ENCODE measurements around the gene TUB. TPM values are rescaled to one million over a fixed set of nuclear protein-coding genes. Genes with fewer than 3 reads are reported as not detected.

Gene TUB
- polyA plus RNA-seq, 4 donors = 0.54 to 8.8 (median 3.5) TPM; not detected in 1

DNA sequence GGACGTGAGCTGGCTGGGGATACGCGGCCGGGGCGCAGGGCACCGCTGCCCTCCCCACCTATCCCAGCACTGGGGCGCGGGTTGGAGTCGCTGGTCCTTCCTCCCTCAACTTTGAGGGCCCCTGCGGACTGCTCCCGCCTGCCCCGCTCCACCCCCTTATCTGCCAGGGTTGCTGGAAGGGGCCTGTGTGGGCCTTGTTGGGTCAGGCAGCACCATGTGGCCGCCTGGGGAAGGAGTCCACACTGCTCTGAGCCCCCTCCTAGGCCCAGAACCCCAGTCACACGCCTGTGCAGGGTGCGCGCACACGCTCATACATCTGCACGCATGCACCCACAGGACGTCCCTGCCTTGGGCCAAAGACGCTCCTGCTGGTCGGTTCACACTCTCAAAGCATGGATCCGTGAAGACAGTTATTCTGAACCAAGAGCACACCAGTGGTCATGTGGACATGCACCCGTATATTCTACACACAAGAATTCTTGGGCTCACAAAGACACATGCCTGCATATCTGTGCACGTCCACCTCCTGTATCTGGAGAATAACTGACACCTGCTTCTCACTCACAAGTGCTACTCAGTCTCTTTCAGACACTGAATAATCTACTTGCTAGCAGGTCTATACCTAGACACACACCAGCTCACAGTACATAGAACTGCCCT, 710 bp downstream of the TUB start:
- FAIRE-seq = no peak
- WGBS, 3 donors = 22 to 32% (median 31%) methylated on average over 22 to 24 of the region's 24 CpGs
- Histone ChIP-seq H3K27me3 (ENCODE audit: control insufficient read depth in 3 of 3, insufficient read depth in 3 of 3, low read length in 3 of 3) (peaks cover 9 to 32% (median 9%) of the 10 kb centered on the region in 3 donors), H3K4me3 (ENCODE audit: low read depth in 1 of 3, low read length in 3 of 3) (peak overlapping the region in 2 of 3 donors; percentile 48 to 52), H3K36me3 (ENCODE audit: control insufficient read depth in 3 of 3, insufficient read depth in 2 of 3, low read depth in 1 of 3, low read length in 3 of 3) (peaks cover 0 to 2% (median 0%) of the 10 kb centered on the region in 3 donors), H3K9me3 (ENCODE audit: control insufficient read depth in 2 of 2, insufficient read depth in 1 of 2, low read depth in 1 of 2, low read length in 1 of 2) (no peaks in the 10 kb centered on the region), H3K27ac (ENCODE audit: low read depth in 1 of 3, low read length in 2 of 3) (no peak overlapping the region), H3K4me1 (ENCODE audit: control insufficient read depth in 3 of 3, insufficient read depth in 2 of 3, low read depth in 1 of 3, low read length in 2 of 3) (peaks cover 0 to 14% (median 0%) of the 10 kb centered on the region in 3 donors)
- no peak for DNase-seq

DNA sequence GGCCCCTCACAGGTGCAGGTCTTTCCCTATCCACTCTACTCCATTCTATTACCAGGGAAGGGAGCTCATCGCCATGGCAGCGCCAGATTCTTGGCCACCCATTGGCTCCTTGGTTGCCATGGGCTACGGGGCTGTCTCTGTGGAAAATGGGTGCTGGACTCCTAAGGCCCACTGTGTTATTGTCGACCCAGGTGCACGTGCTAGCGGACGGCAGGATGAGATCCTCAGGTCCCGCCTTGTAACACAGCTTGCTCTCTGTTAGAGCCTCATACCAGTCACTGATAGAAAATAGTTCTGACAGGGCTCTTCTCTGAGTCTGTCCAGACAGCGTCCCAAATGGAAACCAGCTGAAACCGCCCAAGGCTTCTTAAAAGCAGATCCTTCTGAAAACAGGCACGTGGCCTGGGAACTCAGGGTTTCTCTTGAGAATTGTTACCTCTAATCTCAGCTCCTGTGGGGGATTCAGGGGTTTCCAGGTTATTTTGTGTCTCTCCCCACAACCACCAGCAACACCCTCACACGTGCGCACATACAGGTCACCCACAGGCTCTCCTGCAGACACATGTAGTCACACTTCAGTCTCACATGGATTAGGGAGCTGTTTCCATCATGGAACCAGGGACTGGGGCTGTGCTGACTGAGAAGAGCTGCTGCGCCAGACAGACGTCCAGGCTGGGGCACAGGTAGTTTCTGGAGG, 1.5 kb downstream of the TUB start:
- no peak overlapping the region for H3K27ac ChIP-seq (ENCODE audit: low read depth in 1 of 3, low read length in 2 of 3)
- H3K9me3 ChIP-seq (ENCODE audit: control insufficient read depth in 2 of 2, insufficient read depth in 1 of 2, low read depth in 1 of 2, low read length in 1 of 2) = no peaks in the 10 kb centered on the region
- FAIRE-seq (no peak), DNase-seq (no peak)
- H3K36me3 ChIP-seq (ENCODE audit: control insufficient read depth in 3 of 3, insufficient read depth in 2 of 3, low read depth in 1 of 3, low read length in 3 of 3) = peaks cover 0 to 2% (median 0%) of the 10 kb centered on the region in 3 donors
- WGBS, 3 donors = 86 to 90% (median 88%) methylated on average over 15 of the region's 15 CpGs
- H3K4me3 ChIP-seq (ENCODE audit: low read depth in 1 of 3, low read length in 3 of 3) = no peak overlapping the region
- peaks cover 0 to 14% (median 0%) of the 10 kb centered on the region in 3 donors for H3K4me1 ChIP-seq (ENCODE audit: control insufficient read depth in 3 of 3, insufficient read depth in 2 of 3, low read depth in 1 of 3, low read length in 2 of 3)
- H3K27me3 ChIP-seq (ENCODE audit: control insufficient read depth in 3 of 3, insufficient read depth in 3 of 3, low read length in 3 of 3) = peaks cover 9 to 31% (median 9%) of the 10 kb centered on the region in 3 donors

DNA sequence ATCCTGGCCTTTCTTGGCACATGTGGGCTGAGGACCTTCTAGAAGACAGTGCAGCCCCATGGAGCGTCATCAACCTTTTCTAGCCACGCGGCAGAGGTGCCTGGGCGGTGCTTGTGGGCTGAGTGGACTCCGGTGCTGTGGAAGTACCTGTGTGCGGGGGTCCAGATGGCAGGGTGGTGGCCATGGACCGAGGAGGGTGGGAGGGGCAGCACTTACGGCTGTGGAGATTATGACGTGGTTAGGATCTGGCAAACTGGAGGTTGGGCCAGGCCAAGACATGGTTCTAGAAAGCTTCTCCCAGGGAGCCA, 2.0 kb downstream of the TUB start:
- H3K4me3 ChIP-seq (ENCODE audit: low read depth in 1 of 3, low read length in 3 of 3) = no peak overlapping the region
- no peaks in the 10 kb centered on the region for H3K9me3 ChIP-seq (ENCODE audit: control insufficient read depth in 2 of 2, insufficient read depth in 1 of 2, low read depth in 1 of 2, low read length in 1 of 2)
- DNase-seq = no peak
- H3K36me3 ChIP-seq (ENCODE audit: control insufficient read depth in 3 of 3, insufficient read depth in 2 of 3, low read depth in 1 of 3, low read length in 3 of 3) = peaks cover 0 to 2% (median 0%) of the 10 kb centered on the region in 3 donors
- no peak overlapping the region for H3K27ac ChIP-seq (ENCODE audit: low read depth in 1 of 3, low read length in 2 of 3)
- peaks cover 9 to 29% (median 9%) of the 10 kb centered on the region in 3 donors for H3K27me3 ChIP-seq (ENCODE audit: control insufficient read depth in 3 of 3, insufficient read depth in 3 of 3, low read length in 3 of 3)
- H3K4me1 ChIP-seq (ENCODE audit: control insufficient read depth in 3 of 3, insufficient read depth in 2 of 3, low read depth in 1 of 3, low read length in 2 of 3) = peaks cover 0 to 14% (median 0%) of the 10 kb centered on the region in 3 donors
- WGBS, 3 donors = 79 to 83% (median 80%) methylated on average over 9 of the region's 9 CpGs
- no peak for FAIRE-seq

DNA sequence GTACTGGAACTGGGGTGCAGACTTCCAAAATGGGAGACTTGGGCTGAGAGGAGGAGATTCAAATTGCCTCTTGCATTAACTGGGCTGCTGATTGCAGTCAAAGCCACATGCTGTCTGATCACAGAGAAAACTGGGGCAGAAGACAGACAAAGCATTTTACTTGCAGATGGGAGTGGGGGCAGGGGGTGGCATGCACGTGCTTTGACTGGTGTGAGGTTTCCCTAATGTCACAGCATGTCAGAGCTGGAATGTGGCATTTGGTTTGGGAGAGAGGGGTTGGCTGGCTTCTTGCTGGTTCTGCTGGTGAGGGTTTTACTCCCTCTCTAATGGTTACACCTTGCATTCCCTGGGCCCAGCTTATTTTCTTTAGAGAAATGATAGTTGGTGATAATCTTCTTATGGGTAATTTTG, 2.9 kb downstream of the TUB start:
- Histone ChIP-seq H3K36me3 (ENCODE audit: control insufficient read depth in 3 of 3, insufficient read depth in 2 of 3, low read depth in 1 of 3, low read length in 3 of 3) (peaks cover 0 to 2% (median 0%) of the 10 kb centered on the region in 3 donors), H3K4me3 (ENCODE audit: low read depth in 1 of 3, low read length in 3 of 3) (no peak overlapping the region), H3K9me3 (ENCODE audit: control insufficient read depth in 2 of 2, insufficient read depth in 1 of 2, low read depth in 1 of 2, low read length in 1 of 2) (no peaks in the 10 kb centered on the region), H3K27ac (ENCODE audit: low read depth in 1 of 3, low read length in 2 of 3) (no peak overlapping the region), H3K4me1 (ENCODE audit: control insufficient read depth in 3 of 3, insufficient read depth in 2 of 3, low read depth in 1 of 3, low read length in 2 of 3) (peaks cover 0 to 14% (median 0%) of the 10 kb centered on the region in 3 donors), H3K27me3 (ENCODE audit: control insufficient read depth in 3 of 3, insufficient read depth in 3 of 3, low read length in 3 of 3) (peaks cover 6 to 27% (median 9%) of the 10 kb centered on the region in 3 donors)
- FAIRE-seq (no peak), DNase-seq (no peak)
- 55 to 64% (median 61%) methylated on average over 1 of the region's 1 CpG for WGBS, 3 donors

DNA sequence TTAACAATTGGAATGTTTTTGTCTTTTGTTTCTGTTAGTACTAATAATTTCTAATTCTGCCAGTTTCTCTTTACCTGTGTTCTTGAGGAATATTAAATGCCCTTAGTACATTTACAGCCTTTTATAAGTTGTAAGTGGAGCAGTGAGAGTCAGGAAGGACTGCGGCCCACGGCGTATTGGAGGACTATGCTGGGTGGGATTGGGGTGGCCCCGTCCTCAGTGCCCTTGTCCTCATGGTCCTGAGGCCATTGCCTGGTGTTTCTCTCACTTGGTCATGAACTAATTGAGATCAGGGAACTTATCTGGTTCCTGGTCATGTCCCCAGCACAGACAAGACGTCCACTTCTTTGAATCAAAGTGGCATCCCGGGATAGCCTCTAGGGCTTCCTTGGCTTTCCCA, 3.3 kb downstream of the TUB start:
- DNase-seq (no peak), FAIRE-seq (no peak)
- WGBS, 3 donors = 91 to 93% (median 92%) methylated on average over 6 of the region's 6 CpGs
- peaks cover 0 to 2% (median 0%) of the 10 kb centered on the region in 3 donors for H3K36me3 ChIP-seq (ENCODE audit: control insufficient read depth in 3 of 3, insufficient read depth in 2 of 3, low read depth in 1 of 3, low read length in 3 of 3)
- H3K27me3 ChIP-seq (ENCODE audit: control insufficient read depth in 3 of 3, insufficient read depth in 3 of 3, low read length in 3 of 3) = peaks cover 6 to 27% (median 8%) of the 10 kb centered on the region in 3 donors
- H3K4me1 ChIP-seq (ENCODE audit: control insufficient read depth in 3 of 3, insufficient read depth in 2 of 3, low read depth in 1 of 3, low read length in 2 of 3) = peaks cover 0 to 14% (median 0%) of the 10 kb centered on the region in 3 donors
- no peak overlapping the region for H3K4me3 ChIP-seq (ENCODE audit: low read depth in 1 of 3, low read length in 3 of 3)
- H3K27ac ChIP-seq (ENCODE audit: low read depth in 1 of 3, low read length in 2 of 3) = no peak overlapping the region
- no peaks in the 10 kb centered on the region for H3K9me3 ChIP-seq (ENCODE audit: control insufficient read depth in 2 of 2, insufficient read depth in 1 of 2, low read depth in 1 of 2, low read length in 1 of 2)

DNA sequence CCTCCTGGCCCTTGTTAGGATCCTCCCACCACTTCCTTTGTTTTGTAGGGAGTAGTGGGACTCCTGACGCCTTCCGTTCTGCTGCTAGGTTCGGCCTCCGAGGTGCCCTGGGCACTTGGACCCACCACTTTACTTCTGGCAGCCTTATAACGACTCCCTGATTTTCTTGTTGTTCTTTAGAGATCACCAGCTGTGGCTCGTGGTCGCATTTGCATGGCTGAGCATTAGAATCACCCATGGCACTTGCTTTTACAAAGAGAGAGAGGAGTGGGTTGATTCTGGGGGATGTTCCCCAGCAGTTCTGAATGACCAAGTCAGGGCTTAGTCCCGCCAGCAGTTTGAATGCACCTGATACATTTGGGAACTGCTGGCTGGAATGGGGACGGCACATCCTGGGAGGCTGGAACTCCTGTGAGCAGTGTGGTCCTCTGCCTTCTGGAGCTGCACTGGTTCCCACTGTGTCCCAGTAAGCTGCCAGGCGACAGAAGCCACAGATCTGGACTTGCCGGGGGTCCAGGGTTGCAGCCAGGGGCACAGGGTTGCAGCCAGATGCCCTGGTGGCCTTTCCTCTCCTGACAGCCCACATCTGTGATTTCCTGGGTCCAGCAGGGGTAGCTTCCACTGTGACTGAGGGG, 4.1 kb downstream of the TUB start:
- peaks cover 0 to 14% (median 0%) of the 10 kb centered on the region in 3 donors for H3K4me1 ChIP-seq (ENCODE audit: control insufficient read depth in 3 of 3, insufficient read depth in 2 of 3, low read depth in 1 of 3, low read length in 2 of 3)
- H3K27me3 ChIP-seq (ENCODE audit: control insufficient read depth in 3 of 3, insufficient read depth in 3 of 3, low read length in 3 of 3) = peaks cover 5 to 25% (median 7%) of the 10 kb centered on the region in 3 donors
- no peak overlapping the region for H3K27ac ChIP-seq (ENCODE audit: low read depth in 1 of 3, low read length in 2 of 3)
- 77 to 79% (median 78%) methylated on average over 11 of the region's 11 CpGs for WGBS, 3 donors
- H3K4me3 ChIP-seq (ENCODE audit: low read depth in 1 of 3, low read length in 3 of 3) = no peak overlapping the region
- H3K36me3 ChIP-seq (ENCODE audit: control insufficient read depth in 3 of 3, insufficient read depth in 2 of 3, low read depth in 1 of 3, low read length in 3 of 3) = peaks cover 0 to 2% (median 0%) of the 10 kb centered on the region in 3 donors
- no peak for FAIRE-seq
- no peak for DNase-seq
- no peaks in the 10 kb centered on the region for H3K9me3 ChIP-seq (ENCODE audit: control insufficient read depth in 2 of 2, insufficient read depth in 1 of 2, low read depth in 1 of 2, low read length in 1 of 2)

DNA sequence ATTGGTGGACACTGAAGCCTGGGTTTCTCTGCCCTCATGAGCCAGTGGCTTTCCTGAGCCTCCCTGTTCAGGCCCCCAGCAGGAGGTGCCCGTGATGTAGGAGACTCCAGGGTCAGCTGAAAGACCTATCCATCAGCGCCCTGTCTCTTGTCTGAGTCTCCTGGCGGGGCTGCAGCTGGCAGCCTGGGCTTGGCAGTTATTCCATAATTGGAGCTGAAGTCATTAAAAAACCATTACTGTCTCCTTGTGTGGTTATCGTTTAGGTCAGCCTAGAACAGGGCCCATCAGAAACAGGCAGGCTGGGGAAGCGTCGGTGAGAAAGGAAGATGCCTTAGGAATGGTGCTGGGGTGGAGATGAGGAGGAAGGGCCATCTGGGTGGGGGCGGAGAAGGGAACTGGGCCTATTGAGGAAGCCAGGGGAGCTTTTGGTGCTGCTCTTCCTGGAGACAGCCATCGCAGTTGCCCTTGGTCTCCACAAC, 5.0 kb downstream of the TUB start:
- Histone ChIP-seq H3K4me1 (ENCODE audit: control insufficient read depth in 3 of 3, insufficient read depth in 2 of 3, low read depth in 1 of 3, low read length in 2 of 3) (peaks cover 0 to 12% (median 0%) of the 10 kb centered on the region in 3 donors), H3K27me3 (ENCODE audit: control insufficient read depth in 3 of 3, insufficient read depth in 3 of 3, low read length in 3 of 3) (peaks cover 0 to 19% (median 7%) of the 10 kb centered on the region in 3 donors), H3K9me3 (ENCODE audit: control insufficient read depth in 2 of 2, insufficient read depth in 1 of 2, low read depth in 1 of 2, low read length in 1 of 2) (no peaks in the 10 kb centered on the region), H3K27ac (ENCODE audit: low read depth in 1 of 3, low read length in 2 of 3) (no peak overlapping the region), H3K36me3 (ENCODE audit: control insufficient read depth in 3 of 3, insufficient read depth in 2 of 3, low read depth in 1 of 3, low read length in 3 of 3) (peaks cover 0 to 5% (median 0%) of the 10 kb centered on the region in 3 donors), H3K4me3 (ENCODE audit: low read depth in 1 of 3, low read length in 3 of 3) (no peak overlapping the region)
- no peak for DNase-seq
- FAIRE-seq = no peak
- 50 to 60% (median 56%) methylated on average over 8 of the region's 8 CpGs for WGBS, 3 donors

DNA sequence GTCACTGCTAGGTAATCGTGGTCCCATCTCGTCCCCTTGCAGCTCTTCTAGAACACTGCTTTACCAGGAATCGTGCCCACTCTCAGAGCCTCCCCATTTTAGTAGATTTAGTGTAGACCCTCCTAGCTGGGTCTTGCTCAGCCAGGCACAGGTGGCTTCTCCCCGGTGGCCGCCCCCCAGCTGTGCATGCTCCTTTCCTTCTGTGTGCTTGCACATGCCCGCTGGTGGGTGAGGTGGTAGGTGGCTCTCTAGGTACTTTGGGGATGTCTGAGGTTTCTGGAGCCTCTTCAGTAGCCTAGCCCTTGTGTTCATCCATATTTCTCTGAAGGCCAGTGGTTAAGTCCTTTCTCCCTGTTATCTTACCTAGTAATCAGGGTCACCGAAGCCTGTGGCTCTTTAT, 5.6 kb downstream of the TUB start:
- Histone ChIP-seq H3K9me3 (ENCODE audit: control insufficient read depth in 2 of 2, insufficient read depth in 1 of 2, low read depth in 1 of 2, low read length in 1 of 2) (no peaks in the 10 kb centered on the region), H3K4me1 (ENCODE audit: control insufficient read depth in 3 of 3, insufficient read depth in 2 of 3, low read depth in 1 of 3, low read length in 2 of 3) (peaks cover 0 to 10% (median 0%) of the 10 kb centered on the region in 3 donors), H3K27me3 (ENCODE audit: control insufficient read depth in 3 of 3, insufficient read depth in 3 of 3, low read length in 3 of 3) (peaks cover 0 to 19% (median 5%) of the 10 kb centered on the region in 3 donors), H3K4me3 (ENCODE audit: low read depth in 1 of 3, low read length in 3 of 3) (no peak overlapping the region), H3K27ac (ENCODE audit: low read depth in 1 of 3, low read length in 2 of 3) (no peak overlapping the region), H3K36me3 (ENCODE audit: control insufficient read depth in 3 of 3, insufficient read depth in 2 of 3, low read depth in 1 of 3, low read length in 3 of 3) (peaks cover 0 to 5% (median 0%) of the 10 kb centered on the region in 3 donors)
- DNase-seq (no peak), FAIRE-seq (no peak)
- 83 to 88% (median 85%) methylated on average over 7 of the region's 7 CpGs for WGBS, 3 donors

All from small intestine (tissue), 7 donors.